ENCODE measurements around the gene STK35.

Gene STK35

DNA sequence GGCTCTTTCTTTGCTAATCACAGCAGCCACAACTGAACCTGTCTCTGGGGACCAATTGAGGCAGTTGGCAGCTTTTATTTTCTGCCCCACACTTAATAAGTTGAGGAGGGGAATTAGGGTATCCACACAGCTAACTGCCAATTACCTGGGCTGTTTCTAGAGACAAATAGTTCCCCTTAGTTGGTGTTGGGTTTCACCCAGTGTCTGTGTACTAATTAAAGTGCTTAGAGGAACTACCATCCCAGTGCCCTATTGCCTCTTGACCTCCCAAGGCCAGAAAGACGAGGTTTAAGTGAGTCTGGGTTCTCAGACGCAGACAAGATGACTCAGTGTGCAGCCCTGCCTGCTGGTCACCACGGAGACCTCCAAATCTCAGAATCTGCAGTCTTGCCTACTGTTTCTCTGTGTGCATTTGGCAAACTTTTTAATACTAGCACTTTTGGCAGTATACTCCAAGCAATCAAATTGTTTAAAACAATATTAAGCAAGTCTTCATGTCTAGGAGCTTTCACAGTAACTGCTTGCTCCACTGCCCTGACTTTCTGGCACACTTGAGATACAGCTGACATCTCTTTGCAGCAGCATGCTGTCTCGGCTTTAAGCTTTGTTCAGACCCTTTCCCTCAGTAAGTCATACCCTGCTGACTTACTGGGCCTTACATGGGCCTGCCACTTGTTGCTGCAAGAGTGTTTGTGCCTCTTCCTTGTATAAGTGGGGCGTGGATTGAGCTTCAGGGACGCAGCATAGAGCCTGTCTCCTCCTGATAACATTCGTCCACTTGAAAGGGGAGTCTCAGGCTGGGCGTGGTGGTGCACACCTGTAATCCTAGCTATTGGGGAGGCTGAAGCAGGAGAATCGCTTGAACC lies 31.9 kb downstream of the STK35 start:
- Histone ChIP-seq H3K27ac (ENCODE audit: insufficient read depth in 1 of 2, low read depth in 1 of 2, low read length in 2 of 2, poor library complexity in 1 of 2, severe bottlenecking in 2 of 2) (no peak overlapping the region), H3K9me3 (ENCODE audit: control extremely low read depth in 1 of 5, control insufficient read depth in 4 of 5, insufficient read depth in 2 of 5, low read depth in 1 of 5, low read length in 4 of 5) (no peaks in the 10 kb centered on the region), H3K4me1 (ENCODE audit: control extremely low read depth in 1 of 4, control insufficient read depth in 4 of 4, insufficient read depth in 4 of 4, low read length in 3 of 4) (no peaks in the 10 kb centered on the region), H3K4me3 (ENCODE audit: control insufficient read depth in 1 of 7, extremely low read depth in 1 of 7, insufficient read depth in 4 of 7, low read depth in 2 of 7, low read length in 6 of 7) (no peak overlapping the region), H3K27me3 (replicated peaks in 2 of 5; ENCODE audit: control insufficient read depth in 4 of 5, insufficient read depth in 5 of 5, low read length in 4 of 5) (no peaks in the 10 kb centered on the region), H3K36me3 (ENCODE audit: control insufficient read depth in 4 of 4, insufficient read depth in 4 of 4, low read length in 3 of 4) (peaks cover 0 to 17% (median 8%) of the 10 kb centered on the region in 4 experiments)
- ChIA-PET POLR2A (no interaction called here), CTCF (interaction anchor here (1.0 to 1.6 kb wide), 2 partner anchors 10 to 113 kb away, joined by 3 to 5 read pairs; no protein-coding TSS in a partner anchor)
- DNase-seq = no peak
- WGBS (ENCODE audit: insufficient coverage) = 96% methylated on average over 8 of the region's 9 CpGs

DNA sequence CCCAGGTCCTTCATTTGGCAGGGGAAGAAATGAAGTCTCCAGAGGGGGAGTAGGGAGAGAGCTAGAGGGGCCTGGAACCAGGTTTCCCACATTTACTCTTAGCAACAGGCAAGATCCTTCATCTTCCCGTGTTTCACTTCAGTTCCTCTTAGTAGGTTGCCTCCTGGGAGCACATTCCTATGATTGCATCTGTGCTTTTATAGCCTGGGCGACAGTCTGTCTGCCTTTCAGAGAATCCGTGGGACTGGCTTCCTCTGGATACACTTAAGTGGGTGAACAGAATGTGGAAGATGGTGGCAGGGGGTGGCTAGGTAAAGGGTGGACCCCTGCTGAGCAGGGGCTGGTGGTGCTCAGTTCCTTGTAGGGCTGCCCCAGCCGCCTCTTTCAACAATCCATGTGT lies 33.4 kb downstream of the STK35 start:
- Histone ChIP-seq H3K27ac (ENCODE audit: insufficient read depth in 1 of 2, low read depth in 1 of 2, low read length in 2 of 2, poor library complexity in 1 of 2, severe bottlenecking in 2 of 2) (no peak overlapping the region), H3K36me3 (ENCODE audit: control insufficient read depth in 4 of 4, insufficient read depth in 4 of 4, low read length in 3 of 4) (peaks cover 0 to 14% (median 8%) of the 10 kb centered on the region in 4 experiments), H3K4me3 (ENCODE audit: control insufficient read depth in 1 of 7, extremely low read depth in 1 of 7, insufficient read depth in 4 of 7, low read depth in 2 of 7, low read length in 6 of 7) (no peak overlapping the region), H3K9me3 (ENCODE audit: control extremely low read depth in 1 of 5, control insufficient read depth in 4 of 5, insufficient read depth in 2 of 5, low read depth in 1 of 5, low read length in 4 of 5) (no peaks in the 10 kb centered on the region), H3K4me1 (ENCODE audit: control extremely low read depth in 1 of 4, control insufficient read depth in 4 of 4, insufficient read depth in 4 of 4, low read length in 3 of 4) (no peaks in the 10 kb centered on the region), H3K27me3 (replicated peaks in 2 of 5; ENCODE audit: control insufficient read depth in 4 of 5, insufficient read depth in 5 of 5, low read length in 4 of 5) (no peaks in the 10 kb centered on the region)
- POLR2A ChIA-PET = no interaction called here
- CTCF ChIA-PET = no interaction called here
- 92% methylated on average over 3 of the region's 4 CpGs for WGBS (ENCODE audit: insufficient coverage)
- DNase-seq = no peak

DNA sequence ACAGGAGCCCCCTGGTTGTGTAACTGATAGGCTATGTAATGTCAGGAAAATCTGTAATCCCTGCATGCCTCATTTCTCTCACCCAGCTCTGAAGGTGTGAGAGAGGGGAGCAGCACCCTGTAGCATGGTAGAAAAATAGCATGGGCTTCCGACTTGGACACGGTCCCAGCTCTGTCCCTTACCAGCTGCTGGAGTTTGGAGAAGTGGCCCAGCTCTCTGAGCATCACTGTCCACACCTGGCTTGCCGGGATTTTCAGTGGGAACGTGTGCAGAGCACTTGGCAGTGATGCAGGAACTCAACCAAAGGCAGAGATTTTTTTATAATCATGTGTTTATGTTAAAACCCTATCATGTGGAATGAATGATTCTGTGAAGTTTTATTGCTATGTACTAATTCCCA lies 34.6 kb downstream of the STK35 start:
- Histone ChIP-seq H3K4me1 (ENCODE audit: control extremely low read depth in 1 of 4, control insufficient read depth in 4 of 4, insufficient read depth in 4 of 4, low read length in 3 of 4) (no peaks in the 10 kb centered on the region), H3K27ac (ENCODE audit: insufficient read depth in 1 of 2, low read depth in 1 of 2, low read length in 2 of 2, poor library complexity in 1 of 2, severe bottlenecking in 2 of 2) (no peak overlapping the region), H3K27me3 (replicated peaks in 2 of 5; ENCODE audit: control insufficient read depth in 4 of 5, insufficient read depth in 5 of 5, low read length in 4 of 5) (no peaks in the 10 kb centered on the region), H3K36me3 (ENCODE audit: control insufficient read depth in 4 of 4, insufficient read depth in 4 of 4, low read length in 3 of 4) (peaks cover 0 to 18% (median 12%) of the 10 kb centered on the region in 4 experiments), H3K9me3 (ENCODE audit: control extremely low read depth in 1 of 5, control insufficient read depth in 4 of 5, insufficient read depth in 2 of 5, low read depth in 1 of 5, low read length in 4 of 5) (no peaks in the 10 kb centered on the region), H3K4me3 (ENCODE audit: control insufficient read depth in 1 of 7, extremely low read depth in 1 of 7, insufficient read depth in 4 of 7, low read depth in 2 of 7, low read length in 6 of 7) (no peak overlapping the region)
- WGBS (ENCODE audit: insufficient coverage) = 100% methylated on average over 4 of the region's 4 CpGs
- ChIA-PET POLR2A (no interaction called here), CTCF (interaction anchor here (0.9 to 1.2 kb wide), 2 partner anchors 12 to 18 kb away, joined by 3 to 4 read pairs; no protein-coding TSS in a partner anchor)
- DNase-seq = no peak

DNA sequence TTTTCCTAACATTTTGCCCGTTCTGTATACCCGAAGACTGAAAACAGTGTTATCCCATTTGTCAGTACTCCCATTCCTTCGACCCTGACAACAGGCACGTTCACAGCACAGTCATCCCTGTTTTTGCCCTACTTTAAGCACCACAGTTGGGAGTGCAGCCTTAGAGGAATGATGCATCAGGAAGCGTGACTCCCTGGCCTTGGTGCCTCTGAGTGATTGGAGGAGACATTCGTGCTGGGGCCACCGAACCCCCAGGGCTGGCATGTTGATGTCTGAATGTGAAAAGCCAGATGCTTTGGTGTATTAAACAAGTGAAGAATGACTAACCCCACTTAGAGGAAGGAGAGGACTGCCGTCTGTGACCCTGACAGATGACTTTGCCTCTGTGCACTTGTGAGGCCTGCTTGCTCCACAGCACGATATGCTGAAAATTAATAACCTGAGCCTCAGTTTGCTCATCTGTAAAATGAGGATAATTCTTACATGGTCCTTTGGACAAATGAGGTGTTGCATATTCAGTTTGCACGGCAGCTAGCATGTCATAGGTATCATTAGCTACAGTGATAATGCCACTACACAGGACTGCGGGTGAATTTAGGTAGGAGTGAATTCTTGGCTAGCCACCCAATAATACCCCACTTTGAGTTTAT lies 36.0 kb downstream of the STK35 start:
- Histone ChIP-seq H3K27ac (ENCODE audit: insufficient read depth in 1 of 2, low read depth in 1 of 2, low read length in 2 of 2, poor library complexity in 1 of 2, severe bottlenecking in 2 of 2) (no peak overlapping the region), H3K36me3 (ENCODE audit: control insufficient read depth in 4 of 4, insufficient read depth in 4 of 4, low read length in 3 of 4) (peaks cover 0 to 17% (median 11%) of the 10 kb centered on the region in 4 experiments), H3K27me3 (replicated peaks in 2 of 5; ENCODE audit: control insufficient read depth in 4 of 5, insufficient read depth in 5 of 5, low read length in 4 of 5) (no peaks in the 10 kb centered on the region), H3K9me3 (ENCODE audit: control extremely low read depth in 1 of 5, control insufficient read depth in 4 of 5, insufficient read depth in 2 of 5, low read depth in 1 of 5, low read length in 4 of 5) (no peaks in the 10 kb centered on the region), H3K4me3 (ENCODE audit: control insufficient read depth in 1 of 7, extremely low read depth in 1 of 7, insufficient read depth in 4 of 7, low read depth in 2 of 7, low read length in 6 of 7) (no peak overlapping the region), H3K4me1 (ENCODE audit: control extremely low read depth in 1 of 4, control insufficient read depth in 4 of 4, insufficient read depth in 4 of 4, low read length in 3 of 4) (no peaks in the 10 kb centered on the region)
- ChIA-PET CTCF (interaction anchor here (2.5 kb wide), 1 partner anchor 13 kb away, joined by 5 read pairs; no protein-coding TSS in a partner anchor), POLR2A (no interaction called here)
- no peak for DNase-seq
- WGBS (ENCODE audit: insufficient coverage) = 97% methylated on average over 10 of the region's 11 CpGs

DNA sequence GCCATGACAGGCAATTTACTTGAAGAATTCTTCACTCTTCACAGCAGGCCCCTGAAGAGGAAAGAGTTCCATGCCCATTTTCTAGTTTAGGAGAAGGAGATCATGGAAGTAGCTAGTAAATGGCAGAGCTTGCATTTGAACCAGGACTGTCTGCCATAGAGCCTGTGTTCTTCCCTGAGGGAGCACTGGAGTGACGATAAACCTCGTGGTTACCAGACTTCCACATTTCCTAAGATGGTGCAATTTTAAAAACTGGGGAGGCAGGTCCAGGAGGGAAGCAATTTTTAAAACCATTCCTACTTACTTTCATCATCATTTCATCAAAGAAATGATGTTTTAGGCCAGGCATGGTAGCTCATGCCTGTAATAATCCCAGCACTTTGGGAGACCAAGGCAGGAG lies 36.8 kb downstream of the STK35 start:
- Histone ChIP-seq H3K4me3 (ENCODE audit: control insufficient read depth in 1 of 7, extremely low read depth in 1 of 7, insufficient read depth in 4 of 7, low read depth in 2 of 7, low read length in 6 of 7) (no peak overlapping the region), H3K9me3 (ENCODE audit: control extremely low read depth in 1 of 5, control insufficient read depth in 4 of 5, insufficient read depth in 2 of 5, low read depth in 1 of 5, low read length in 4 of 5) (no peaks in the 10 kb centered on the region), H3K27ac (ENCODE audit: insufficient read depth in 1 of 2, low read depth in 1 of 2, low read length in 2 of 2, poor library complexity in 1 of 2, severe bottlenecking in 2 of 2) (no peak overlapping the region), H3K4me1 (ENCODE audit: control extremely low read depth in 1 of 4, control insufficient read depth in 4 of 4, insufficient read depth in 4 of 4, low read length in 3 of 4) (no peaks in the 10 kb centered on the region), H3K27me3 (replicated peaks in 2 of 5; ENCODE audit: control insufficient read depth in 4 of 5, insufficient read depth in 5 of 5, low read length in 4 of 5) (no peaks in the 10 kb centered on the region), H3K36me3 (ENCODE audit: control insufficient read depth in 4 of 4, insufficient read depth in 4 of 4, low read length in 3 of 4) (peaks cover 0 to 18% (median 10%) of the 10 kb centered on the region in 4 experiments)
- POLR2A ChIA-PET = interaction anchor here (0.6 kb wide), 1 partner anchor 42 kb away, joined by 3 read pairs; no protein-coding TSS in a partner anchor
- no CpG with 5 or more reads among the region's 2 CpGs for WGBS (ENCODE audit: insufficient coverage)
- no peak for DNase-seq
- CTCF ChIA-PET = interaction anchor here (0.8 to 2.5 kb wide), 2 partner anchors 12 to 90 kb away, joined by 3 to 5 read pairs; no protein-coding TSS in a partner anchor

DNA sequence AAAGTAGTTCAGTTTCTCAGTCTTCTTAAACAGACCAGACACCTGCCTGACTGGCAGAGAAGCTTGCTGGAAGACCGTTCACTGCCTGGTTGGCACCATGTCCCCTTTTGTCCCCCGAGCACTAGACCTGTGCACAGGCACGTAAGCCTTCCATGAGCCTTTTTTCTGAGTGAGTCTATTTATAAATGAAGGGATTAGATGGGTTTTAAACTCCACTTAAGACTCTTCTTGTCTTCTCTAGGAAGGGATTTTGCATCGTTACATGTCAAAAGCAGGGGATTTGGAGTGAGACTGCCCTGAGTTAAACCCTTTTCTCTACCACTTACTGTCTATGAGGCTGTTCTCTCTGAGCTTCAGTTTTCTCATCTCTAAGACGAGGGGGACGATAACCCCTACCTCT lies 37.6 kb downstream of the STK35 start:
- Histone ChIP-seq H3K27me3 (replicated peaks in 2 of 5; ENCODE audit: control insufficient read depth in 4 of 5, insufficient read depth in 5 of 5, low read length in 4 of 5) (no peaks in the 10 kb centered on the region), H3K27ac (ENCODE audit: insufficient read depth in 1 of 2, low read depth in 1 of 2, low read length in 2 of 2, poor library complexity in 1 of 2, severe bottlenecking in 2 of 2) (no peak overlapping the region), H3K9me3 (ENCODE audit: control extremely low read depth in 1 of 5, control insufficient read depth in 4 of 5, insufficient read depth in 2 of 5, low read depth in 1 of 5, low read length in 4 of 5) (no peaks in the 10 kb centered on the region), H3K36me3 (ENCODE audit: control insufficient read depth in 4 of 4, insufficient read depth in 4 of 4, low read length in 3 of 4) (peaks cover 0 to 22% (median 14%) of the 10 kb centered on the region in 4 experiments), H3K4me1 (ENCODE audit: control extremely low read depth in 1 of 4, control insufficient read depth in 4 of 4, insufficient read depth in 4 of 4, low read length in 3 of 4) (no peaks in the 10 kb centered on the region), H3K4me3 (ENCODE audit: control insufficient read depth in 1 of 7, extremely low read depth in 1 of 7, insufficient read depth in 4 of 7, low read depth in 2 of 7, low read length in 6 of 7) (no peak overlapping the region)
- no peak for DNase-seq
- WGBS (ENCODE audit: insufficient coverage) = 96% methylated on average over 3 of the region's 6 CpGs
- CTCF ChIA-PET = interaction anchor here (2.5 kb wide), 1 partner anchor 11 kb away, joined by 5 read pairs; no protein-coding TSS in a partner anchor
- POLR2A ChIA-PET = interaction anchor here (0.6 kb wide), 2 partner anchors 42 to 314 kb away, joined by 3 read pairs; no protein-coding TSS in a partner anchor

DNA sequence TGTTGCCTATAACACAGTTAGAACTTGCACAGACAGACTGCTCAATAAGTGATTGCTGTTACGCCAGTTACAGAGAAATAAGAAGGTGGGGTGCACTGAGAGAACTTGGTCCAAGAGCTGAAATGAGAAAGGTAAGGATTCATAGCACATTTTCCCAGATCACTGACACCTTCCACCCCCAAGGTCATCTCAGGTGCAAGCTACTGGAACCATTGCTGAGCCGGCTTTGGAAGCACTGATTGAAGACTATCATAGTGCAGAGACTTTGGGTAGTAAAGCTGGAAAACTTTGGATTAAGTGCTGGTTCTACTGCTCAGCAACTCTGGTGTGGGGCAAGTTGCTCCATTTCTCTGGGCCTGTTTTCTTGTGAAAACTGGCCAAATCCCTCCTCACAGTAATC lies 38.1 kb downstream of the STK35 start:
- Histone ChIP-seq H3K4me1 (ENCODE audit: control extremely low read depth in 1 of 4, control insufficient read depth in 4 of 4, insufficient read depth in 4 of 4, low read length in 3 of 4) (no peaks in the 10 kb centered on the region), H3K9me3 (ENCODE audit: control extremely low read depth in 1 of 5, control insufficient read depth in 4 of 5, insufficient read depth in 2 of 5, low read depth in 1 of 5, low read length in 4 of 5) (no peaks in the 10 kb centered on the region), H3K27ac (ENCODE audit: insufficient read depth in 1 of 2, low read depth in 1 of 2, low read length in 2 of 2, poor library complexity in 1 of 2, severe bottlenecking in 2 of 2) (no peak overlapping the region), H3K27me3 (replicated peaks in 2 of 5; ENCODE audit: control insufficient read depth in 4 of 5, insufficient read depth in 5 of 5, low read length in 4 of 5) (no peaks in the 10 kb centered on the region), H3K4me3 (ENCODE audit: control insufficient read depth in 1 of 7, extremely low read depth in 1 of 7, insufficient read depth in 4 of 7, low read depth in 2 of 7, low read length in 6 of 7) (no peak overlapping the region), H3K36me3 (ENCODE audit: control insufficient read depth in 4 of 4, insufficient read depth in 4 of 4, low read length in 3 of 4) (peaks cover 3 to 27% (median 18%) of the 10 kb centered on the region in 4 experiments)
- DNase-seq = no peak
- POLR2A ChIA-PET = no interaction called here
- CTCF ChIA-PET = interaction anchor here (2.5 kb wide), 1 partner anchor 11 kb away, joined by 5 read pairs; no protein-coding TSS in a partner anchor
- 100% methylated on average over 1 of the region's 2 CpGs for WGBS (ENCODE audit: insufficient coverage)
